Transverse colon (tissue), 4 donors: ENCODE results near the gene FAM9C. TPM values are rescaled to one million over a fixed set of nuclear protein-coding genes. Genes with fewer than 3 reads are reported as not detected.

Source experiments
- DNase-seq: peaks from one replicate; pipeline ENCODE4 v3.0.0-alpha.2; 2019
- H3K27ac ChIP-seq, 4 donors: fragments of 200-600 bp; sonication (generic); 2 replicates each; pipeline ENCODE4 v1.5.1; 2016 to 2018; ENCODE audit warnings: inconsistent platforms in 4 of 4
- H3K27me3 ChIP-seq: fragments of 200-600 bp; sonication (generic); 2 replicates; pipeline ENCODE4 v1.5.1; 2017; ENCODE audit warnings: inconsistent platforms
- H3K36me3 ChIP-seq, 4 donors: fragments of 200-600 bp; sonication (generic); 2 replicates each; pipeline ENCODE4 v1.5.1; 2017 to 2019; ENCODE audit warnings: inconsistent platforms in 4 of 4
- H3K4me1 ChIP-seq, 4 donors: fragments of 200-600 bp; sonication (generic); 2 replicates each; pipeline ENCODE4 v1.5.1; 2017 to 2020; ENCODE audit warnings: inconsistent platforms in 4 of 4
- H3K4me3 ChIP-seq, 4 donors: fragments of 200-600 bp; sonication (generic); 1 replicate in 1 of 4; 2 replicates in 3 of 4; pipeline versions ENCODE4 v1.5.1 to v1.6.1; 2017 to 2019; ENCODE audit warnings: inconsistent platforms in 4 of 4
- H3K9me3 ChIP-seq, 2 donors: fragments of 200-600 bp; sonication (generic); 2 replicates each; pipeline ENCODE4 v1.5.1; 2017 to 2019; ENCODE audit warnings: inconsistent platforms in 2 of 2
- CTCF ChIP-seq, 5 experiments: fragments of 200-600 bp in 3 of 5; fragments of 450-650 bp in 2 of 5; sonication (generic) in 3 of 5; IDR thresholded peaks; 1 replicate in 2 of 5; 2 replicates in 3 of 5; pipeline ENCODE4 v1.5.1; 2016 to 2017; ENCODE audit warnings: antibody characterized with exemption in 5 of 5, inconsistent platforms in 3 of 5, mild to moderate bottlenecking in 2 of 5, moderate library complexity in 1 of 5
- EP300 ChIP-seq: sonication (generic); formaldehyde crosslinking; IDR thresholded peaks from one replicate; pipeline ENCODE4 v1.6.1; 2017; ENCODE audit warnings: antibody characterized with exemption, low read depth
- POLR2A ChIP-seq: fragments of 450-650 bp; IDR thresholded peaks from one replicate; pipeline ENCODE4 v1.6.1; 2016; ENCODE audit warnings: antibody characterized with exemption, mild to moderate bottlenecking, moderate library complexity
- POLR2AphosphoS5 ChIP-seq, 3 donors: sonication (generic); formaldehyde crosslinking; IDR thresholded peaks; one replicate each; pipeline ENCODE4 v1.6.1; 2016; ENCODE audit warnings: antibody characterized with exemption in 3 of 3
- WGBS, 2 donors: methylation state at CpG; one replicate each; pipeline ENCODE4 v1.1.5; 2018; ENCODE audit warnings: low coverage in 1 of 2; 5-methylcytosine and 5-hydroxymethylcytosine counted together
- in situ Hi-C, 4 donors: fragments of 200-750 bp; cut with MboI; loops; one replicate each; pipeline versions ENCODE4 v1.15.0 to v1.15.1; 2017; ENCODE audit warnings: low sequenced_read_pairs in 3 of 4, low pct_ligation_motif_present in 1 of 4, low pct_unique_long_range_greater_than_20kb in 1 of 4
- intact Hi-C: fragments of 100-400 bp; cut with DNase I; formaldehyde crosslinking; loops from one replicate; pipeline ENCODE4 v1.15.1; 2023; ENCODE audit warnings: low total_unique reads
- total RNA-seq, 4 donors: library from RNA; depleted of rRNA; stranded (reverse); fragments of >200 nt; gene quantifications; one replicate each; pipeline ENCODE4 v1.1.0, GENCODE V29; 2016

The FAM9C gene
- total RNA-seq, 4 donors from 2014 or later, result 0.14 to 0.64 TPM; not detected in 2

- intact Hi-C loops (no loop called here), in situ Hi-C loops (loop anchor here in 2 of 4 donors (25.0 kb wide), 2 partner anchors 89 to 264 kb away; no protein-coding TSS in a partner anchor)
- WGBS, 2 donors, result 27% methylated on average over 5 of the region's 5 CpGs; no CpG with 5 or more reads in 1 of the 2 donors
- H3K9me3 ChIP-seq, result no peaks in the 10 kb centered on the region
- H3K27ac ChIP-seq, result peak overlapping the region; percentile 54 to 75 (median 64)
- no peak overlapping the region for H3K4me3 ChIP-seq
- no peaks in the 10 kb centered on the region for H3K27me3 ChIP-seq
- H3K36me3 ChIP-seq, result no peaks in the 10 kb centered on the region
- DNase-seq, result no peak
- TF ChIP-seq CTCF (IDR thresholded peaks at IDR 0.05), result no peak
- TF ChIP-seq EP300, result no peak
- TF ChIP-seq POLR2A, result no peak
- TF ChIP-seq POLR2AphosphoS5 (IDR thresholded peaks at IDR 0.05), result no peak
- peaks cover 3 to 47% (median 17%) of the 10 kb centered on the region in 4 donors for H3K4me1 ChIP-seq
These were observed 46.3 kb downstream of the FAM9C start for GRCh38 chrX:12997906-12998687.

GRCh38 chrX:12996934-12997435, 47.4 kb downstream of the FAM9C start:
- 83% methylated on average over 3 of the region's 3 CpGs; no CpG with 5 or more reads in 1 of the 2 donors for WGBS, 2 donors
- intact Hi-C loops (no loop called here), in situ Hi-C loops (loop anchor here in 2 of 4 donors (25.0 kb wide), 2 partner anchors 90 to 265 kb away; no protein-coding TSS in a partner anchor)
- Histone ChIP-seq H3K36me3 (no peaks in the 10 kb centered on the region), H3K27ac (peak overlapping the region in 2 of 4 donors; percentile 66 to 75), H3K9me3 (no peaks in the 10 kb centered on the region), H3K27me3 (no peaks in the 10 kb centered on the region), H3K4me1 (peaks cover 3 to 49% (median 17%) of the 10 kb centered on the region in 4 donors), H3K4me3 (no peak overlapping the region)
- no peak for DNase-seq
- TF ChIP-seq CTCF (IDR thresholded peaks at IDR 0.05) (no peak), POLR2AphosphoS5 (IDR thresholded peaks at IDR 0.05) (no peak), EP300 (no peak), POLR2A (no peak)

GRCh38 chrX:12994321-12994720, 50.1 kb downstream of the FAM9C start:
- H3K4me1 ChIP-seq, result peaks cover 0 to 32% (median 12%) of the 10 kb centered on the region in 4 donors
- no peaks in the 10 kb centered on the region for H3K27me3 ChIP-seq
- no peaks in the 10 kb centered on the region for H3K9me3 ChIP-seq
- peak overlapping the region; percentile 26 to 68 (median 63) for H3K27ac ChIP-seq
- intact Hi-C loops (no loop called here), in situ Hi-C loops (loop anchor here in 2 of 4 donors (25.0 kb wide), 2 partner anchors 93 to 268 kb away; no protein-coding TSS in a partner anchor)
- no peak for DNase-seq
- no peaks in the 10 kb centered on the region for H3K36me3 ChIP-seq
- TF ChIP-seq CTCF (IDR thresholded peaks at IDR 0.05) (no peak), POLR2A (no peak), POLR2AphosphoS5 (IDR thresholded peaks at IDR 0.05) (no peak), EP300 (no peak)
- no peak overlapping the region for H3K4me3 ChIP-seq
- WGBS, 2 donors, result 50 to 51% methylated on average over 2 to 4 of the region's 4 CpGs

GRCh38 chrX:12993826-12994225, 50.6 kb downstream of the FAM9C start:
- DNase-seq, result no peak
- H3K9me3 ChIP-seq, result no peaks in the 10 kb centered on the region
- in situ Hi-C loops, result loop anchor here in 2 of 4 donors (25.0 kb wide), 2 partner anchors 93 to 268 kb away; no protein-coding TSS in a partner anchor
- no peak overlapping the region for H3K4me3 ChIP-seq
- H3K27me3 ChIP-seq, result no peaks in the 10 kb centered on the region
- H3K27ac ChIP-seq, result peak overlapping the region; percentile 26 to 68 (median 63)
- TF ChIP-seq POLR2AphosphoS5 (IDR thresholded peaks at IDR 0.05) (no peak), EP300 (no peak), POLR2A (no peak), CTCF (IDR thresholded peaks at IDR 0.05) (peak in 1 of 5 experiments; percentile 24)
- H3K36me3 ChIP-seq, result no peaks in the 10 kb centered on the region
- intact Hi-C loops, result no loop called here
- WGBS, 2 donors, result 36 to 89% methylated on average over 1 of the region's 1 CpG
- H3K4me1 ChIP-seq, result peaks cover 0 to 29% (median 14%) of the 10 kb centered on the region in 4 donors
